GM19239 (cell line): Measurements from ENCODE around the gene KCTD5.

Experiments
- DNase-seq: peaks from one replicate; pipeline ENCODE4 v3.0.0; 2011; ENCODE audit warnings: low spot score; ENCODE audit not compliant: insufficient read length
- FAIRE-seq: peaks from 2 replicates; lab custom pipeline; 2011; peaks lifted over from hg19 to GRCh38; lab: Jason Lieb, UNC

KCTD5 gene

DNA sequence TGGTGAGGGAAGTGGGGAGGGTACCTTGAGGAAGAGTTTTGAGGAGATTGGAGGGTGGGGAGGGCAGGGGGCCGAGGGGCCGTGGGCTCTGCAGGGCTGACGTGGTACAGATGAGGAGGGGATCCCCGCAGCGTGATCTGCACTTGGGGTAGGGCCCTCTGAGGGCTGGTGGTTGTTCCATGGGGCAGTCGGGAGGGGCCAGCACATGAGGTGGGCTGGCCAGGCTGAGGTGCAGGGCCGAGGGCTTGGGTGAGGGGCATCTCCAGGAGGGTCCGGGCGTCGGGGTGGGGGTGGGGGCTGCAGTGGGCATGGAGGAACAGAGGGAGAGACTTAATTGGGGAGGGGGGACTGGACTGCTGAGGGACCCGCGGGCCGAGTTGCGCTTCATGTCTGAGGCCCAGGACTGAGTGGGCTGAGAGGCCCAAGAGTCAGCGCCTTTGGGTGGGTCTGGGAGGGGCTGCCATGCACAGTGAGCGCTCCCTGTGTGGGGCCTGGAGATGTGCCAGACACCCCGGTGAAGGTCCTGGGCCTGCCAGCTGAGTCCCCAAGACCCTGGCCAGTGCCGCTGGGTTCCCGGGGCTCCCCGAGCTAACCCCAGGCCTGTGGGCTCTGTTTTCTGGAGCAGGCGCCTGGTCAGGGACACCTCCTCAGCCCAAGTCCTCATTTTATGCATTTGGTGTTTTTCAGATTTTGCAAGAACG is 24.4 kb downstream of the KCTD5 start:
- FAIRE-seq: no peak

DNA sequence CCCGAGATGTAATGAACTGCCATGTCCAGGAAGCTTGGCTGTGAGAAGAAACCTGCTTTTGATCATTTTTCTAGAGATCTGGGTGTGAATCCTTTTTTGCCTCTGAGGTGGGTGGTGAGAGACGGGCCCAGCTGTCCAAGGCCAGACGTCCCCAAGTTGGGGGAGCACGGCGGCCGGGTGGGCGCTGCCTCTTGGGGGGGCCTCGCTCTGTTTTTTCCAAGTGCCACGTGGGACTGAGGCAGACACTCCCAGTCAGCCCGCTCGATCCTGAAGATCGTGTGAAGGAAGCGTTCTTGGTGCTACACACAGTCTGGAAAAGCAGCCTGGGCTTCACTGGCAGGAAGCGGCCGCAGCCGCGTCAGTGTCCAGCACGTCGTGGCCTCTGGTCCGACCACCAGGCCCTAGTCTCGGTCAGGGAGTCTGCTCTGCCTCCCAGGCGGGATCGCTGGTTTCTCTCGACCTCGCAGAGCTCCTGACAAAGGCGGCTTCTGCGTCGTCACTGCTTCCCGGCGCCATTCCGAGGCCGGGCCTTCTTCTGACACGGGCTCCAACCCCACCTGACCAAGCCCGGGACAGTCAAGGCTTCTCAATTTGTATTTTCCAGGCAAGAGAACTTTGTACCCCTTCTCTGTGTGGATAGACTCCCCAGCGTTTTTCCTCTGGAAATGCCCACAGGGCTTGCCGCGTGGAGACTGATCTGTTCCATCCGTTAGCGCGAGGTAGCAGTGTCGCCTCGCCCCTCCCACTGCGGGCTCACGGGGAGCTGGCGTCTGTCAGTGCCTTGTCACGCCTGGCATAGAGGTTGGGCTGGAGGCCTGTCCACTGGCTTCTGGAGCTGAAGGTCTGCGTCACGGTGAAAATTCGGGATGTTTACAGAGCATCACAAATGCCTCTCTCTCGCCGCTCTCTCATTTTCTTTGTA is 25.3 kb downstream of the KCTD5 start:
- DNase-seq (no peak), FAIRE-seq (no peak)

More for the DNA sequence above, 24.4 kb downstream of the KCTD5 start:
- DNase-seq: no peak

DNA sequence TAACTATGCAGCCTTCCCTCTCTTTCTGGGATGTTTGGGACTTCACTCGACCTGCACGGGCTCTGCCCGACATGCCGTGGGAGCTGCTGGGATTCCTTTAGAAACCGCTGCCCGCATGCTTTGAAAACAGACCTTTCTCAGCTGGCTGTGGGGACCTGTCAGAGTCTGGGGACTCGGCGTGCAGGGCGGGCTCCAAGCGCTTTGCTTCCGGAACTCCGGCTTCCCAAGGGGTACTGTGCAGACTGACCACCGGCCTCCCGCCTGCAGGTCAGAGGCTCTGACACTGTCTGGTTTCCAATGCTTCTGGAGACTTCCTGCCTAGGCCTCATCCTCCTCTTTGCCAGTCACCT is 25.9 kb downstream of the KCTD5 start:
- no peak for DNase-seq
- no peak for FAIRE-seq

DNA sequence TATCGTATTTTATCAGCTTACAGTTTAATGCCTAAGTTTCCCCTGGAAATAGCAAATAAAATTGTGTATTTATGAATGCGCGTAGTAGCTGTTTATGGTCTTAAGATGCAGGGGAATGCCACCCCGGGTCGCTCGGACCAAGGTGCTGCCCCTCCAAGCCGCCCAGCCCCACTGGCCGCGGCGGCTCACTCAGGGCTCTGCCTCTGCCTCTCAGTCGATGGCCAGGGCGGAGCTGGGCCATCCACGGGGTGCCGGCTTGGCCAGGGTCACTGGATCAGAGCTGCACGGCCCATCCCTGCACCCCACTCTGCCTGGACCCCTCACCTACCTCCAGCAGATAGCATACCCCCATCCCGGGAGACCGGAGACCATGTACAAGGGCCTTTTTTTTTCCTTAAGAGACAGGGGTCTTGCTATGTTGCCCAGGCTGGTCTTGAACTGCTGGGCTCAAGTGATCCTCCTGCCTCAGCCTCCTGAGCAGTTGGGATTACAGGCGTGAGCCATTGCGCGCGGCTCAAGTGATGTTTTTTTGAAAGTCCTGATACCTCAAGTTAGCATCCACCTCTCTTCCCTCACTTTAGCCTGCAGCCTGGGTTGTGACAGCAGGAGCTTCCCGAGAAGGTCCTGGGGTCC is 26.7 kb downstream of the KCTD5 start:
- FAIRE-seq: no peak
- no peak for DNase-seq

DNA sequence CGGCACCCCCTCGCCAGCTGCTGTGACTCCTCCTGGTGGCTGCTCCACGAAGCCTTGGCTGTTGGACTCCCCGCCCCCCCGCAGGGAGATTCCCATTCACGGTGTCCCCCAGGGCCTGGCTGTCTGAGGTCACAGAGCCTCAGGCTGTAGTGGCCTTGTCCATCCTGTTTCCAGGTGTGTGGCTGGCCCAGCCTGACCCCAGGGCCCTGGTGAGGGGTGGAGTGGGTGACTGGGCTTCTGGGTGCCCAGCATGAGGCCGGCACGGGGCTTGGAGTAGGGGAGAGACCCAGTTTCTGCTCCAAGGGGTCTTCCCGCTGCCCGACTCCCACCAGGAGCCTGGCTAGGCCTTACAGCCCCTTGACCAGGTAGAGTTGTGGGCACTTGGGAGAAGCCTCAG is 27.3 kb downstream of the KCTD5 start:
- DNase-seq: no peak
- FAIRE-seq: no peak

DNA sequence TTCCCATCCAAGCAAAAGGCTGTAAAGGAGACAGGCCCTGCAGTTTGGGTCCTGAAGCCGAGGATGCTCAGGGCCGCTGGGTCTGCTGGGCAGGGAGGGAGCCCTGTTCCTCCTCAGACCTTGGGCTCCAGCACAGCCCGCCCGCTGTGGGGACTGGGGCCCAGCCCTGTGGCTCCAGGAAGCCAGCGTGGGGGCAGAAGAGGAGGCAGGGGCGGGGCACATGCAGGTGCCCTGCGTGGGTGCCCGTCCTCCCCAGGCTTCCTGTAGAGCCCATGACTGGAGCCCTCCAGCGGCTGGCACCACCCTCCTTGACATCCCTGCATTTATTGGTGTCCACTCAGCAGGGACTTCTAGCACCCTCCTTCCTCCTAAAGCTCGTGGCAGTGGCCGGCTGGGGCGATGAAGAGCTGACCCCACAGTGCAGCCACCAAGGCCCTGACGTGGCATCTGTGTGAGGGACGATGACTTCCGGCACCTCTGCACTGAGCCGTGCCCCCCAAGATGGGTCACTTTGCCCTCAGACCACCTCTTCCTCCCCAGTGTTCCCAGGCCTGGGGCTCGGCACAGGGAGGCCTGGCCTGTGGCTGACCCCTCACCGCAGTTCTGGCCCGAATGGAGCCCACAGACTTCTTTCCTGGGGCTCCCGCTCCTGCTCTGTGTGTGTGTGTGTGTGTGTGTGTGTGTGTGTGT is 27.8 kb downstream of the KCTD5 start:
- DNase-seq: no peak
- FAIRE-seq: no peak

DNA sequence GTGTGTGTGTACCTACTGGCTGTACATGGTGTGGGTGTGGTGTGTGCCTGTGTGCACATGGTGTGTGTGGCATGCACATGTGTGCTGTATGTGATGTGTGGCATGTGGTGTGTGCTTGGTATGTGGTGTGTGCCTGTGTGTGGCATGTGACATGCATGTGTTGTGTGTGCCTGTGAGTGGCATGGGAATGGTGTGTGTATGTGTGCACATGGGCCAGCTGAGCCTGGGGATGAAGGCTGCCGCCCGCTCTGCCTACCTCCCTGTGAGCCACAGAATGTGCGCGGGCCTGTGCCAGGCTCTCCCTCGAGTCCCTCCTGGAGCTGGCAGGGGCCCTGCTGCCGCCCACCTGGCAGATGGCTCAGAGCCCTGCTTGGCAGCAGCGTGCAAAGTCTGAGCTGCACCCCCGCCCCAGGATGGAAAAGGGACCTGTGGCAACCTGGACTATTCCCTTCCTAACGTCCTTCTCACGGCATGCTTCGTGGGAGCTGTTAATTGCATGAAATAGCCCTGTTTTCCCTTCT is 28.4 kb downstream of the KCTD5 start:
- no peak for DNase-seq
- no peak for FAIRE-seq

DNA sequence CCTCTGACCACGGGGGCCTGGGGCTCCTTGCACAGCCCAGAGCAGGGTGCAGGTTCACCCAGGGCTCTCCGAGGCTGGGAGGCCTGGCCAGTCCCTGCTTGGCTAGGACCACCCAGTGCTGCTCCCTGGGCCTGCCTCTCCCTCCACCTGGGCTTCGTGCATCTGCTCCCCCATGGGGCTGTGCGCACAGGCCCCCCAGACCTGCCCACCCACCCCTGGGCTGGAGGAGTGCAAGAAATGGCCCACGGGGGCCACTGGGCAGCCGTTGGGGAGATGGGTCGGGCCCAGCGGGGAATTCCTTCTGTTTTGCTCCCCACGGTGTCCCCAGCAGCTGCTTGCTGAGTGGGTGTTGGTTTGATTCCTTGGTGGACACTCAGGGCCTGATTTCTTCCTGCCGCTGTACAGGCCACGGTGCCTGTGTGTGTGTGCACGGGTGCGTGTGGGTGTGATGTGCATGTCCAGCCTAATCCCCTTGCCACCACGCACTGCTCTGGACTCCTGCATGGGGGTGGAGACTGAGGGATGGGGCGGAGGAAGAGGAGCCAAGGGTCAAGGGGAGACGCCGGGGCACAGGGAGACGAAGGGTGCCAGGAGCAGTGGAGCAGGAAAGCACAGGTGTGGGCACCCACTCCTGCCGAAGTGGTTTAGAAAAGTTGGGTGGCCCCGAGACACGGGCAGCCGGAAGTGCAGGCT is 29.2 kb downstream of the KCTD5 start:
- no peak for FAIRE-seq
- DNase-seq: no peak

DNA sequence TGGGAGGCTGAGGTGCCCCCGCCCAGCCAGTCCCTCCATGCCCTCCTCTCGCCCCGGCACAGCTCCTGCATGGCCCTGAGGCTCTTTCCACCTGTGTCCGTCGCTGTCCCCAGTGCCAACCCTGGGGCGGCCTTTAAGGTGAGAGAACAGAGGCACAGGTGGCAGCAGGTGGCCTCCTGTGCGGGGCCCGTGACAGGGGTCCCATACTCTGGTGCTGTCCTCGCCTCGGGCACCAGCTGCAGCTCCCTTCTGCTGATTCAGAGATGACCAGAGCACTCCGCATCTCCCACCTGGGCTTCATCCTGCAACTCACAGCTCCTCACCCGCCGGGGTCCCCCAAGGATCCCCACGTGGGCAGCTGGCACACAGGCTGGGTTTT is 29.7 kb downstream of the KCTD5 start:
- FAIRE-seq: no peak
- no peak for DNase-seq

DNA sequence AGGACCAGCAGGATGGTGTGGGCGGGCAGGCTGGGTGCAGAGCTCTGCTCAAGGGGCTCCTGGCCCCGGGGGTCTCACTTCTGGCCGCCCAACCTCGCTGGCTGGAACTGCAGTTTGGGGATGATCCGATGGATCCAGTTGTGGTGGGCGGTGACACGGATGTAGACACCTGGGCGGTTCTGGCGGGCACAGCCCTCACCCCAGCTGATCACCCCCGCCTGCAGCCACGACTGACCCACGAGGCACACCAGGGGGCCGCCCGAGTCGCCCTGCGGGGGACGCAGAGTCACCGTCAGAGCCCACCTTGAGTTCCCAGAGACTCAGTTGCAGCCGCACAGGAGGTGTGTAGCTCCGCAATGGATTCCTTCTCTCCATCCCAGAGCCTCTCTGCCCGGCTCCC is 30.2 kb downstream of the KCTD5 start:
- FAIRE-seq: no peak

DNA sequence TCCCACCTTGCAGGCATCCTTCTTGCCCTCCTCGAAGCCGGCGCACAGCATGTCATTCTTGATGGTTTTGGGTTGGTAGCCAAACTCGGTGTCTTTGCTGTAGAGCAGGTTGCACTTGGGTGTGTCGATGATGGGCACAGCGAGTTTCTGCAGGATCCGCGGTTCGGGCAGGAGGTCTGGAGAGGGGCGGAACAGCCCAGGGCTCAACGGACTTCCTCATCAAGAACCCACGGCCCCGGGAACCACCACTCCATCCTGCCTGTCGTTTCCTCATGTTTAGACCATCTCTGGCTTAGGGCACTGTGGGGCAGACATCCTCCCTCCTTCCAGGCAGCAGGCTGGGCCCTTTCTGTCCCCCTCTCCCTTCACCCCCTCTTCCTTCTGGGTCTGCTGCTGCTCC is 31.2 kb downstream of the KCTD5 start:
- DNase-seq (no peak), FAIRE-seq (no peak)

More for the DNA sequence above, 30.2 kb downstream of the KCTD5 start:
- DNase-seq: no peak

DNA sequence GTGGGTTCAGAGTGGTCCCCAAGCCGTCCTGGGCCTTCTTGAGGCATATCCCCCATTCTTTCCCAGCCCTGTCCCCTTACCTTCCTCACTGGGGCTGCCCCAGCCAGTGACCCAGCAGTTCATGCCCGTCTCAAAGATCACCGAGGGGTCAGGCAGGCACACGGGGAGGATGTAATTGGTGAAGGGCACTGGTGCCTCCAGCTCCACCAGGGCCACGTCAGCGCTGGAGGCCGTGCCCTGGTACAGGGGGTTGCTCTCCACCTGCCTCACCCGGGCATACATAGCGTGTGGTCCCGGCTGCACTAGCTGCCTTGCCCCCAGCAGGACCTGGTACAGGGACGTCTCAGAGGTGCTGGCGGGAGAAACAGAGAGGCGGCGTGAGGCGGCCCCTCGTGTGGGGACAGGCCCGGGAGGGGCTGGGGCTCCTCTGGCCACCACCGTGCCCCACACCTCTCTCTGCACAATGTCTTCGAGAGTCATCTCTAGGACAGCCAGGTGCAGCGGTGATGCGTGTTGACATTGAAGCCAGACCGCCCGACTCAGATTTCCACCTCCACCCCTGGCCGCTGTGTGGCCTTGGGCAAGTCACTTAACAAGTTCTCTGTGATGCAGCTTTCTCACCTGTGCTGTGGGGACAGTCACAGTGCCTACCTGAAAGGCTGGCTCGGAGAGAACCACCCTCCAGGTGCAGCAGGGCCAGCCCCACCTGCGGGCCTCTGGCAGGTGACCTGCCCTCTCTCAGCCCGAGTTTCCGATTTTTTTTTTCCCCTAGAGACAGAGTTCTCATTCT is 31.9 kb downstream of the KCTD5 start:
- DNase-seq: no peak
- FAIRE-seq: no peak

DNA sequence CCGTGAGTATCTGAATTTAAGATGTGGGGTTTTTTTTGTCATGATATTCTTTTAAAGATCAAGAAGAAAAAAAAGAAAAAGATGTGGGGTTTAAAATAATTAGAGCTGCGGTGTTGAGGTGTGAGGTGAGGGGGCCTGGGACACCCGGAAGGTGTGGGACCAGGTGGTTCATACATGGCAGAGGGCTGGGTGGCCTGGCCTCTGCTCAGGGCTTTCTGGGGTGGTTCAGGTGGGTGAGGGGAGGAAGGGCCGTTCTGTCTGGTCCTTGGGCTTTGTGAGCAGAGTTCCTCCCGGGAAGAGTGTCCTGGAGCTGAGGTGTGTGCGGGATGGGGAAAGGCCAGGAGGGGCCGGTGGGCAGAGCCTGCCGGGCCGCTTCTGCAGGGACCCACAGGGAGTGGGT is 32.7 kb downstream of the KCTD5 start:
- no peak for FAIRE-seq
- DNase-seq: no peak

DNA sequence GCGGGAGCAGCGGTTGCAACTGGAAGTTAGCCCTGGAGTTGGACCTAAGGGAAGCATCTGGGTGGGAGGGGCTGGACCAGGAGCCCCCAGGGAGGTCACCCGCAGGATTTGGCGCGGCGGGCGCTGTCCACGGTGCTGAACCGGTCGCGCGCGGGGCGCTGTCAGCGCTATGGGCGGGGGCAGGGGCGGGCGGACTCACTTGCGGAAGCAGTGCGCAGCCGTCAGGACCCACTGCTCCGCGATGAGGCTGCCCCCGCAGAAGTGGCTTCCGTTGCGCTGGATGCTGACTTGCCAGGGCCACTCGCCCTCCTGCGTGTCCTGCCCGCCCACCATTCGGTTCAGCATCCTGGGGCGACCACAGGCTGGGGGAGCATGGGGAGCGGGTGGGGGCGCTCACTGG is 33.2 kb downstream of the KCTD5 start:
- FAIRE-seq: no peak
- peak; percentile 74 for DNase-seq

DNA sequence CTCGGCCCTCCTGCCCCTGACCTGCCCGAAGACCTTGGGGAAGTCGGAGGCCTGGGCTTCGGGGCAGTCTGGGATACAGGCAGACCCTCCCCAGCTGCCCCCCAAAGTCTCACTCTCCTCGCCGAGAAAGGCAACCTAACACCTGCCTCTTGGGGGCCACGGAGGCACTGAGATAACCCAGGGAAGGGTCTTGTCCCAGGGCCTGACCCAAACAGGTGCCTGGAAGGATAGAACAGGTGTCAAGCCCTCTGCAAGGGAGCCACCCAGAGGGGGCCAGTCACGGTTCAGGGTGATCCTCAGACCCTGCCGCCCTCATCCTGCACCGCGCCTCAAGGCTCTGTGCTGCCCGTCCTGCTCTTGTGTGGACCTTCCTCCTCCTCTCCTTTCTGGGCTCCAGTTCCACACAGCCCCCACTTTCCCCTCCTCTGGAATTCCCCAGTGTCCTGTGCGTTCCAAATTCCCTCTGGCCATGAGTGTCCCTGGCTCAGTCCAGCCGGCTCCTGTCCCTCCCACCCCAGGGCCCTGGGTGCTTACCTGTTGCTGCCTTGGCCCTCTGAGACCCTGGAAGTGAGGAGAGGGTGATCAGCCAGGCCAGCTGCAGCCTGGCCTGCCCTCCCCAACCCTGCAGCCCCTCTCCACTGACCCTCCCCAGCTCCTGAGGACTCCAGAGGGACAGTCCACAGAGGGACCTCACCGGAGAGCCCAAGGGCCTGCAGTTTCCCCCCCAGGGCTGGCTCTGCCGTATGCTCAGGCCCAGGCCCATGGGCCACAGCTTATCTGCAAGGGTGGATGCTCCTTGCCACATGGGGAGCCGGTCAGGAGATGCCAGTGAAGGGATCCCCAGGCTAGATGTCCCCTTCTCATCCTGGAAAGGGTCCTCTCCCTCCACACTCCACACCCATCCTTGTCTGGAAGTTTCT is 33.9 kb downstream of the KCTD5 start:
- FAIRE-seq: no peak
- no peak for DNase-seq

DNA sequence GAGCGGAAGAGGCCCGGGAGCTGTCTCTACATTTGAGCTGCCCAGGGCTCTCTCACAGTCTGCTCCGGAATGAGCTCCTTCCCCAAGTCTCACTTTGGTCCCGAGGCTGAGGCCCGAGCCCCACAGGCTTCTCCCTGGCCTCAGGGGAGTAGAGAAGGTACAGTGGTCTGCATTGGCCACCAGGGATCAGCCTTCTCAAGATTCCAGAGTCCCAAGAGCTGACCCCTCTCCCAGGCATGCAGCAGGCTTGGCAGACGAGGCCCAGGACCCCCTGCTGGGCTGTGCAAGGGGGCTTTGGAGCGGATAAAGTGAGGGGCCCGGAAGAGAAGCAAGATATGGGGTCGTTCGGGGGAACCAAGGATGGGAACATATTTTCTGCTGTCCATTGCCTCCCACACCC is 34.6 kb downstream of the KCTD5 start:
- no peak for DNase-seq
- FAIRE-seq: no peak

DNA sequence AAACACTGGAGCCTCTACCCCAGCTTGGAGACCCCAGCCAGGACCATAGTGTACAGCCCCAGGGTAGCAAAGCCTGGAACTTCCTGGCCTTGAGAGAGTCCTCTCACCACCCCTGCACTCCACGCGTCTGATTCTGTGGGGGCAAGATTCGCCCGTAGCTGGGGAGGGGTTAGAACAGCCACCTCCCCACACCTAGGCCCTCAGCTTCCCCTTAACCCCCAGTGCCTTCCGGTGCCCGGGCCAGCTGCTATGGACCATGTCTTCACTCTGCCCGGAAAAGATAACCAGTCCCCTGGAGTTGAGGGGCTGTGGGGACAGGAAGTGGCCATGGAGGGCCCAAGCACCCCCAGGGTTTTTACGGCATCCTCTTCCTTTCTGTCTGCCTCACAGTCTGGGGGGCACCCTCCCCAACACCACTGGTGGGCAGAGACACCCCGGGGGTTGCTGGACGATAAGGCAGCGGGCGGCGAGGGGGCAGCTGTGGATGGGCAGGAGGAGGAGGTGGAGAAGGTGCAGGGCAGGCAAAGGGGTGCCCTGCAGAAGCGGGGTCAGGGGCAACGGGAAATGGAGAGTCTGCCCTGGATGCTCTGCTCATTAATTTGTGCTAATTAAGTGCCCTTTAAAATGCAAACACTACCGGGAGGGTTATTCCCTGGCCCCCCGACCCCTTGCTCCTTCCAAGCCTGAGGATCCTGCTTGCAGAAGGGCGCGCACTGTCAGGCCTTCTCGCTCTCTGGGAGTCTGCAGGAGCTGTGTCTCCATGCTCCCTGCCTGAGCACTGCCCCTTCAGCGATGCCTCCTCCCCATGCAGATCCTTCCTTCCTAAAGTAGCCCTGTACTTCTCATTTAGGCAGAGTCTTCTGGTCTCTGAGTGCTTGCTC is 35.3 kb downstream of the KCTD5 start:
- DNase-seq: no peak
- no peak for FAIRE-seq
